IMR-90 (cell line): Measurements from ENCODE around the gene EIF3L. TPM values are rescaled to one million over a fixed set of nuclear protein-coding genes. Genes with fewer than 3 reads are reported as not detected.
A peak's percentile ranks its signal among the peaks of the same experiment; 100 is the strongest.

Experiments used
- ATAC-seq: fragments of 200-7000 bp; cut with Tn5 transposase; 2 replicates; pipeline ENCODE4 v1.9.1; 2020; ENCODE audit warnings: low read depth, mild to moderate bottlenecking, moderate library complexity
- BruUV-seq: library from RNA; stranded (reverse); fragments of 400-500 nt; replicated peaks from 2 replicates; lab custom pipeline; 2021; lab: Mats Ljungman, UMichigan
- CTCF ChIA-PET: fragments of 300-600 bp; formaldehyde crosslinking; extraction: SDS; loops from one replicate; lab custom pipeline; 2021; ENCODE audit warnings: antibody characterized with exemption; lab: Yijun Ruan, JAX
- POLR2A ChIA-PET: fragments of 300-600 bp; sonication (Branson Sonifier 250); formaldehyde crosslinking; loops from one replicate; lab custom pipeline; 2022; ENCODE audit warnings: antibody characterized with exemption; ENCODE audit not compliant: unreplicated experiment; lab: Charles Lee
- DNase-seq: peaks from one replicate; pipeline ENCODE4 v3.0.0; 2013
- H2AFZ ChIP-seq: replicated peaks from 2 replicates; pipeline ENCODE3; 2013; ENCODE audit warnings: low read length, mild to moderate bottlenecking; ENCODE audit not compliant: poor library complexity
- H2AK5ac ChIP-seq: 2 replicates; pipeline ENCODE4 v1.6.1; 2013; ENCODE audit warnings: low read depth, low read length, inconsistent platforms
- H2AK9ac ChIP-seq: replicated peaks from 2 replicates; pipeline ENCODE3; 2013; ENCODE audit warnings: mild to moderate bottlenecking, low read depth, low read length, moderate library complexity; ENCODE audit not compliant: poor library complexity
- H2BK120ac ChIP-seq: 2 replicates; pipeline ENCODE4 v1.6.1; 2013; ENCODE audit warnings: low read depth, low read length, inconsistent platforms
- H2BK15ac ChIP-seq: 3 replicates; pipeline ENCODE4 v1.6.1; 2013; ENCODE audit warnings: low read depth, low read length, inconsistent platforms
- H2BK20ac ChIP-seq: 2 replicates; pipeline ENCODE4 v1.6.1; 2013; ENCODE audit warnings: low read depth, mild to moderate bottlenecking, inconsistent platforms, low read length, moderate library complexity
- H2BK5ac ChIP-seq: 2 replicates; pipeline ENCODE4 v1.6.1; 2013; ENCODE audit warnings: mild to moderate bottlenecking, low read depth, low read length, inconsistent platforms; ENCODE audit not compliant: poor library complexity, severe bottlenecking
- H3K14ac ChIP-seq: replicated peaks from 2 replicates; pipeline ENCODE4 v1.6.1; 2013; ENCODE audit warnings: low read depth, low read length, inconsistent platforms
- H3K18ac ChIP-seq: 2 replicates; pipeline ENCODE4 v1.6.1; 2013; ENCODE audit warnings: low read depth, low read length, control low read depth
- H3K23ac ChIP-seq: 2 replicates; pipeline ENCODE4 v1.6.1; 2013; ENCODE audit warnings: low read depth, low read length, inconsistent platforms
- H3K27ac ChIP-seq: 2 replicates; pipeline ENCODE4 v1.5.1; 2013; ENCODE audit warnings: mild to moderate bottlenecking, control low read depth, low read length; ENCODE audit not compliant: insufficient read depth
- H3K27me3 ChIP-seq: 2 replicates; pipeline ENCODE4 v1.6.1; 2013; ENCODE audit warnings: low read length; ENCODE audit not compliant: control insufficient read depth, insufficient read depth
- H3K36me3 ChIP-seq: 2 replicates; pipeline ENCODE4 v1.6.1; 2013; ENCODE audit warnings: low read length, mixed read lengths; ENCODE audit not compliant: control insufficient read depth, insufficient read depth
- H3K4ac ChIP-seq: 2 replicates; pipeline ENCODE4 v1.6.1; 2013; ENCODE audit warnings: low read depth, low read length, inconsistent platforms
- H3K4me1 ChIP-seq: 2 replicates; pipeline ENCODE4 v1.6.1; 2013; ENCODE audit warnings: low read length, mixed read lengths; ENCODE audit not compliant: control insufficient read depth, insufficient read depth
- H3K4me2 ChIP-seq: 2 replicates; pipeline ENCODE4 v1.6.1; 2013; ENCODE audit warnings: low read depth, mild to moderate bottlenecking, control low read depth, low read length, moderate library complexity
- H3K4me3 ChIP-seq: 2 replicates; pipeline ENCODE4 v1.5.1; 2013; ENCODE audit warnings: low read depth, mild to moderate bottlenecking, control low read depth, low read length, moderate library complexity; ENCODE audit not compliant: insufficient read depth
- H3K56ac ChIP-seq: 2 replicates; pipeline ENCODE4 v1.6.1; 2013; ENCODE audit warnings: low read length, inconsistent platforms; ENCODE audit not compliant: insufficient read depth; ENCODE audit errors: extremely low read depth
- H3K79me1 ChIP-seq, 2 experiments: 2 replicates each; pipeline ENCODE4 v1.6.1; 2013; ENCODE audit warnings: low read length in 2 of 2, inconsistent platforms in 1 of 2, low read depth in 1 of 2
- H3K9ac ChIP-seq: 2 replicates; pipeline ENCODE4 v1.6.1; 2013; ENCODE audit warnings: low read depth, low read length, control low read depth
- H3K9me1 ChIP-seq: 2 replicates; pipeline ENCODE4 v1.6.1; 2013; ENCODE audit warnings: low read length, inconsistent platforms; ENCODE audit not compliant: insufficient read depth
- H3K9me3 ChIP-seq: 2 replicates; pipeline ENCODE4 v1.6.1; 2013; ENCODE audit warnings: low read length; ENCODE audit not compliant: control insufficient read depth, insufficient read depth
- H4K20me1 ChIP-seq: 2 replicates; pipeline ENCODE4 v1.6.1; 2013; ENCODE audit warnings: low read length, inconsistent platforms; ENCODE audit not compliant: insufficient read depth
- H4K5ac ChIP-seq: 2 replicates; pipeline ENCODE4 v1.6.1; 2013; ENCODE audit warnings: mild to moderate bottlenecking, low read depth, low read length, control low read depth
- H4K8ac ChIP-seq, 2 experiments: 2 replicates each; pipeline ENCODE4 v1.6.1; 2013; ENCODE audit warnings: low read depth in 2 of 2, low read length in 2 of 2, control low read depth in 1 of 2, inconsistent platforms in 1 of 2
- H4K91ac ChIP-seq: 2 replicates; pipeline ENCODE4 v1.6.1; 2013; ENCODE audit warnings: low read depth, low read length, inconsistent platforms; ENCODE audit not compliant: insufficient read depth
- BHLHE40 ChIP-seq: fragments of 150-350 bp; IDR thresholded peaks from 2 replicates; pipeline ENCODE4 v1.6.1; 2016; ENCODE audit warnings: mild to moderate bottlenecking, low read depth, low read length
- CHD1 ChIP-seq: IDR thresholded peaks from 2 replicates; pipeline ENCODE4 v1.6.1; 2012; ENCODE audit warnings: low read depth, low read length, improper control_type of control experiment
- CTCF ChIP-seq: conservative IDR thresholded peaks from 2 replicates; pipeline ENCODE4 v1.5.1; 2012; ENCODE audit warnings: mild to moderate bottlenecking, low read depth, low read length, improper control_type of control experiment
- RAD21 ChIP-seq: IDR thresholded peaks from 2 replicates; pipeline ENCODE4 v1.6.1; 2012; ENCODE audit warnings: low read length, improper control_type of control experiment
- RCOR1 ChIP-seq: IDR thresholded peaks from 2 replicates; pipeline ENCODE4 v1.6.1; 2012; ENCODE audit warnings: mild to moderate bottlenecking, low read length, improper control_type of control experiment; ENCODE audit not compliant: insufficient replicate concordance
- RFX5 ChIP-seq: IDR thresholded peaks from 2 replicates; pipeline ENCODE4 v1.8.0; 2012; ENCODE audit warnings: low read depth, mild to moderate bottlenecking, low read length, moderate library complexity
- SMC3 ChIP-seq: fragments of 150-350 bp; IDR thresholded peaks from 2 replicates; pipeline ENCODE4 v1.6.1; 2016; ENCODE audit warnings: low read depth, mild to moderate bottlenecking, antibody characterized with exemption, low read length, moderate library complexity
- WGBS, 2 experiments: methylation state at CpG; one replicate each; pipeline versions ENCODE4 v1.1.5 to v1.1.7; 2013; ENCODE audit warnings: missing lambda C conversion rate in 2 of 2; ENCODE audit not compliant: insufficient read length in 1 of 2; ENCODE audit errors: extremely low coverage in 2 of 2; 5-methylcytosine and 5-hydroxymethylcytosine counted together
- dilution Hi-C: fragments of 300-500 bp; cut with HindIII; formaldehyde crosslinking; loops from one replicate; pipeline ENCODE4 v1.14.3; 2018; ENCODE audit warnings: low sequenced_read_pairs; ENCODE audit not compliant: unreplicated experiment
- in situ Hi-C: fragments of 300-500 bp; cut with MboI; formaldehyde crosslinking; loops from 3 replicates; pipeline ENCODE4 v1.14.3; 2019; ENCODE audit warnings: low sequenced_read_pairs, inconsistent platforms, mixed read lengths
- intact Hi-C: fragments of 100-400 bp; cut with micrococcal nuclease; formaldehyde crosslinking; loops from 2 replicates; pipeline ENCODE4 v1.10.0; 2022
- polyA plus RNA-seq, 3 experiments: library from polyadenylated mRNA; depleted of rRNA; stranded (reverse); fragments of >200 nt; gene quantifications; 2 replicates each; pipeline ENCODE4 v1.2.3, GENCODE V29; 2012; ENCODE audit warnings: low replicate concordance in 1 of 3
- total RNA-seq: library from RNA; depleted of rRNA; stranded (reverse); fragments of >200 nt; gene quantifications from 2 replicates; pipeline ENCODE4 v1.2.3, GENCODE V29; 2012

EIF3L gene
- total and polyA plus RNA-seq, 2 of the 4 experiments (the other 2 are of a cell fraction), result 391 to 593 TPM

- TF ChIP-seq RFX5, result no peak
These were observed 80.2 kb downstream of the EIF3L start (continued) for GRCh38 chr22:37929390-37929789.

- no peak overlapping the region for H3K4ac ChIP-seq
- CTCF ChIA-PET, result no interaction called here
- no peak overlapping the region for H2BK120ac ChIP-seq
- H3K79me1 ChIP-seq, result peaks cover 0 to 44% of the 10 kb centered on the region in 2 experiments; a peak in 3 of 4 replicates
- no peak overlapping the region for H2BK5ac ChIP-seq
- H2BK15ac ChIP-seq, result no peak overlapping the region
- no peak overlapping the region for H3K4me3 ChIP-seq
- H3K23ac ChIP-seq, result no peak overlapping the region
- no peak overlapping the region for H3K27ac ChIP-seq
- no peak overlapping the region for H2AFZ ChIP-seq
- no TSS peak for BruUV-seq
- intact Hi-C loops (loop anchor here (5.0 kb wide), 1 partner anchor 113 kb away; no protein-coding TSS in a partner anchor), dilution Hi-C loops (no loop called here), in situ Hi-C loops (no loop called here)
- H3K27me3 ChIP-seq, result no peaks in the 10 kb centered on the region
- H2BK20ac ChIP-seq, result no peak overlapping the region
- POLR2A ChIA-PET, result no interaction called here
- TF ChIP-seq CHD1 (no peak), CTCF (peak; percentile 55), BHLHE40 (no peak), SMC3 (peak; percentile 39), RAD21 (peak; percentile 46), RCOR1 (no peak)
- peaks cover 8% of the 10 kb centered on the region for H3K9me1 ChIP-seq
- H2AK9ac ChIP-seq, result no peak overlapping the region
- ATAC-seq (peak; percentile 55), DNase-seq (peak; percentile 14)
- H3K36me3 ChIP-seq, result peaks cover 49% of the 10 kb centered on the region
- H3K4me1 ChIP-seq, result peaks cover 16% of the 10 kb centered on the region
- H3K56ac ChIP-seq, result no peak overlapping the region
- no peak overlapping the region for H4K8ac ChIP-seq
- no peaks in the 10 kb centered on the region for H3K9me3 ChIP-seq
- 100% methylated on average over 1 of the region's 11 CpGs; no CpG with 5 or more reads in 1 of the 2 experiments for WGBS, 2 experiments
- H4K20me1 ChIP-seq, result peaks cover 31% of the 10 kb centered on the region
- H3K9ac ChIP-seq, result no peak overlapping the region
- H3K4me2 ChIP-seq, result no peak overlapping the region
- no peak overlapping the region for H4K91ac ChIP-seq
- no peak overlapping the region for H4K5ac ChIP-seq
- H3K14ac ChIP-seq, result 0 out of 2 replicates have a peak overlapping the region, but pooled peaks have one; percentile 15
- H2AK5ac ChIP-seq, result peak overlapping the region; percentile 23; the same call in 1 of the 2 replicates
- no peak overlapping the region for H3K18ac ChIP-seq
These were observed 81.2 kb downstream of the EIF3L start for GRCh38 chr22:37930270-37930951.
